Colon (tissue), 2 donors: Measurements from ENCODE around the gene TIMM50.
"Not testable (repeated sequence)": the region's sequence is repeated elsewhere in the genome, so short reads cannot be mapped to it uniquely, and the experiment has no call there.

Source experiments
- FAIRE-seq: peaks from 2 replicates; lab custom pipeline; 2012; peaks lifted over from hg19 to GRCh38; lab: Jason Lieb, UNC
- donor health status: control.
- donor health status: control.

TIMM50 gene

DNA sequence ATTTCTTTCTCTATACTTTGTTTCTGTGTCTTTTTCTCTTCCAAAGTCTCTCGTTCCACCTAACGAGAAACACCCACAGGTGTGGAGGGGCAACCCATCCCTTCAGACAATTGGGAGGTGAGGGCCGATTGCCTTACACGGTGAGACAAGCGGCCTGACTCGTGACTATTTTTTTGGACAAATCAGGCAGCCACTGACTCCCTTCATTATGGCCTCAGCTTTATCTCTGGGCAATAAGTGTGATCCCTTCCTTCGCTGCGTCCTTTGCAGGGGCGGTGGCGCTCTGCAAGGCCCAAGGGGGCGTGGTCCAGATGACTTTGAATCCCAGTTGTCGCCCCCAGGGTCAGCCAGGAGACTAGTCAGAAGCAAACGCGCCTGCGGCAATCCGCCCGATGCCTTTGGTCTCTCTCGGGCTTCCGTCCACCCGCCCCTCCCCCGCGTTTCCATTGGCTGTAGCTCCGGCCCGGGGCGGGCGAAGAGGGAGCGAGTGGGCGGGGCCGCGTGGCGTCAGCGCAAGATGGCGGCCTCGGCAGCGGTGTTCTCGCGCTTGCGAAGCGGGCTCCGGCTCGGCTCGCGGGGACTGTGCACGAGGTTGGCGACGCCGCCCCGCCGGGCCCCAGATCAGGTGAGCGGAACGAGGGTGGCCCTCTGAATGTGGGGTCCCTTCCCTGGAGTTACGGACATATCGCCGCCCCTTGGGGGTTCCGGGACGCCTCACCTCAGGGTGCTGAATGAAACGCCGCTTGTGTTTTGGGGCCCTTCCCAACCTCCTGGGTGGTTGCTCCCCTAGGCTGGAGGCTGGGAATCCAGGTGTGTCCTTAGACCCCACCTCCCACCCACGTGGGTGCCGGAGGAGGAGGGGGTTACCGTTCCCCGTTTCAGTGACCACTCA, at the start of gene TIMM50:
TSS of gene TIMM50 (plus strand) at position 502 of the 892 bp plus-strand sequence. CDS start at position 518, 16 bp downstream.
- no peak for FAIRE-seq

DNA sequence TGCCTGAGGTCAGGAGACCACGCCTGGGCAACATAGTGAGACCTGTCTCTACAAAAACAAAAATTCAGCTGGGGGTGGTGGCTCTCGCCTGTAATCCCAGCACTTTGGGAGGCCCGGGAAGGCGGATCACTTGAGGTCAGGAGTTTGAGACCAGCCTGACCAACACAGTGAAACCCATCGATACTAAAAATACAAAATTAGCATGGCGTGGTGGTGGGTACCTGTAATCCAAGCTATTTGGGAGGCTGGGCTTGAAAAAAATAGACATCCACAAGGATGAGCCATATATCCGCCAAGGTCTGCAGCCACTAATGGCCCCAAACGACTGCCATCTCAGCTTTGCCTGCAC, 48.0 kb upstream of the TIMM50 start:
- no peak for FAIRE-seq

- no peak for FAIRE-seq
These were observed 47.1 kb upstream of the TIMM50 start for GRCh38 chr19:39433480-39434079.

DNA sequence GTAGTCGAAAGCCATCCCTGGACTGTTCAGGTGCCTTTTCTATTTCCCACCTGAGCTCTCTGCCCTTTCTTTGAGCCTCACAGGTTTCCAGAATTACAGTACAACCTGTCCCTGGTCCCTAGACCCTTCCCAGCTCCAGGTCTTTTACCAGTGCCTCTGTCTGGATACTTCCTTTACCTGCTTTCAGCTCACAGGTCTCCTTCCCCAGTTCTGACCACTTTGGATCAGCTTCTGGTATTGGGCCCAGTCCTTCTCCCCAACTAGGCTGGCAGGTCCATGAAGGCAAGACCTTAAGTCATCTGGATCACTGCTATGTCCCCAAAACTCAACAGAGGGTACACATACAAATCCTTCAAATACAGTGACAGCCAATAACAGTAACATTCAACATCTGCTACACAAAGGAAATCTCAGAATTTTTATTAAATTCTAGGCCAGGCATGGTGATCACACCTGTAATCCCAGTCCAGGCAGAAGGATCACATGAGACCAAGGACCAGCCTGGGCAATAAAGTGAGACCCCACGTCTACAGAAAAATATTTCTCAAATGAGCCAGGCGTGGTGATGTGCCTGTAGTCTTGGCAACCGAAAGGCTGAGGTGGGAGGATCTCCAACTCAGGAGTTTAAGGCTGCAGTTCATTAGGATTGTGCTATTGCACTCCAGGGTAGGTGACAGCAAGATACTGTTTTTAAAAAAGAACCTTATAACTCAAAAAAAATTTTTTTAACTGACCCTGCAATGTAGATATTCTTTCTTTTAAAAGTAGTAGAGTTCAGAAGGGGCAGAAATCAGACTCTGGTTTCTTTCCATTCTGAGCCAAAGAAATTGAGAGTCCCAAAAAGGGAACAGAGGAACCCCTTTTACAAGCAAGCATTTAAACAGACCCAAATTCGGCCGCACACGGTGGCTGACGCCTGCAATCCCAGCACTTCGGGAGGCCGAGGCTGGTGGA, 46.2 kb upstream of the TIMM50 start:
- FAIRE-seq = no peak

DNA sequence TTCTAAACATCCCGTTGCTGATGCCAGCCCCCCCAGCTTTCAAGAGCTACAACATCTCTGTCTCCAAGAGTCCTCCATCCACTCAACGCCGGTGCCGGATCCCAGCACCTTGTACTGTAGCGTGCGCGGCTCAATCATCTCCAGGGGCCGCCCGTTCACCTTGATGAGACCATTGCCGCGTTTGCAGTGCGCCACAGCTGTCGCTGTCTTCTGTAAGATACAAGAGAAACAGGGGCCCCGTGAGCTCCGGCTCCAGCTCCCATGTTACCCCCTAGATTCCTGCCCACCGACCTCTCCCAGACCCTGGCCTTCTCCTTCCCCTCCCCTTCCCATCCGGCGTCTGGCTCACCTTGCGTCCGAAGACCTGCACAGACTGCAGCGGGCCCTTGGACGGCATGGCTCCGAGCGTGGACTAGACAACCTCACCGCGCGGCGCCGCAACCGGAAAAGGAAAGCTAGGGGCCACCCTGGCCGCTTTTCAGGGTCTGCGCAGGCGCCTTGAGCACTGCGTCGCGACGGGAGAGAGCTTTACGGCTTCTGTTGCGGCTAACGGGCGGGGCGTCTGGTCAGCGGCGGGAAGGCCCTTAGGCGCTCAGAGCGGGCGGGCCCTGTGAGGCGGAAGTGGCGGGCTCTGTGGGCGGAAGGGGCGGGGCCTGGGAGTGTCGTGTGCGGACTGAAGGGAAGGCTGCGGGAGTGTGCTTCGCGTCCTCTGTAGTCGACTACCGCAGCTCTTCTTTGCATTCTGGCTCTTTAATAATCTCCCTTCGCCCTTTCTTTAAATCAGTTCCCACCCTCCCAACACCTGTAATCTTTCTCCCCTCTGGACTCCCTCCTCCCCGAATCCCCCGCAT, 44.9 kb upstream of the TIMM50 start, which contains the start of gene RPS16:
TSS of gene RPS16 (minus strand) at position 451 of the 851 bp plus-strand sequence. CDS start at position 397, 54 bp downstream.
- FAIRE-seq = no peak

DNA sequence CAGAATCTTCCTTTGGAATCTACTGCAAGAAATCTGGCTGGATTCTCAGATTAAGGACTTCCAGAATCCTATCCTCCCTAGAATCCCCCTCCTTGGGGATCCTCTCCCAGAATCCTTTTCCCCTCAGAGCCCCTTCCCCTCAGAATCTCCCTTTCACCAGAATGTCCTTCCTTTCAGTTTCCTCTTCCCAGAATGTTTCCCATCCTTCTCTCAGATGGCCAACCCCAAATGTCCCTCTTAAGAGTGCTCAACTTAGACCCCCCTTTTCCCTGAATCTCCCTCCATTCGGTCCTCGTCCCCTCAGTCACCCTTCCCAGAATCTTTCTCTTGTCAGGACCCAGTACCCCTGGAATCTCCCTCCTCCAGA, 44.3 kb upstream of the TIMM50 start:
- FAIRE-seq = no peak

- FAIRE-seq = no peak
These were observed 42.2 kb upstream of the TIMM50 start for GRCh38 chr19:39438270-39438934.

DNA sequence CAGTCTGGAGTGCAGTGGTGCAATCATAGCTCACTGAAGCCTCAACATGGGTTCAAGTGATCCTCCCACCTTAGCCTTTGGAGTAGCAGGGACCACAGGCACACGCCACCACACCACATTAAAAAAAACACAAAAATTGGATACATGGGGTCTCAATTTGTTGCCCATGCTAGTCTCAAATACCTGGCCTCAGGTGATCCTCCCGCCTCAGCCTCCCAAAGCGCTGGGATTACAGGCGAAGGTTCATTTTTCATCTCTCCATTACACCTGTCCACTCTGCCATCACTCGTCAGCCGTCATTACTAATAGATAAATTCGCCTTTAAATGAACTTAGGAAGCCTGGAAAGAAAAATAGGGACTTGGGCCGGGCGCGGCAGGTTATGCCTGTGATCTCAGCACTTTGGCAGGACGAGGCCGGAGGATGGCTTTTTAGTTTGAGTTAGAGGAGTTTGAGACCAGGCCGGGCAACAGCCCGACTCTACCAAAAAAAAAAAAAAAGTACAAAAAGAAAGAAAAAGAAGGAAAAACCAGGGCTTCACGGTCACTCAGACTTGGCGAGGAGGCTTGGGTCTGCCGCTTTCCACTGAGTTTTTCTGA, 35.9 kb upstream of the TIMM50 start:
- no peak for FAIRE-seq

GRCh38 chr19:39445196-39446111, 35.2 kb upstream of the TIMM50 start, which contains the start of gene SUPT5H:
TSS of gene SUPT5H (plus strand) at chr19:39445582. CDS start at chr19:39445891, 309 bp downstream.
- no peak for FAIRE-seq

DNA sequence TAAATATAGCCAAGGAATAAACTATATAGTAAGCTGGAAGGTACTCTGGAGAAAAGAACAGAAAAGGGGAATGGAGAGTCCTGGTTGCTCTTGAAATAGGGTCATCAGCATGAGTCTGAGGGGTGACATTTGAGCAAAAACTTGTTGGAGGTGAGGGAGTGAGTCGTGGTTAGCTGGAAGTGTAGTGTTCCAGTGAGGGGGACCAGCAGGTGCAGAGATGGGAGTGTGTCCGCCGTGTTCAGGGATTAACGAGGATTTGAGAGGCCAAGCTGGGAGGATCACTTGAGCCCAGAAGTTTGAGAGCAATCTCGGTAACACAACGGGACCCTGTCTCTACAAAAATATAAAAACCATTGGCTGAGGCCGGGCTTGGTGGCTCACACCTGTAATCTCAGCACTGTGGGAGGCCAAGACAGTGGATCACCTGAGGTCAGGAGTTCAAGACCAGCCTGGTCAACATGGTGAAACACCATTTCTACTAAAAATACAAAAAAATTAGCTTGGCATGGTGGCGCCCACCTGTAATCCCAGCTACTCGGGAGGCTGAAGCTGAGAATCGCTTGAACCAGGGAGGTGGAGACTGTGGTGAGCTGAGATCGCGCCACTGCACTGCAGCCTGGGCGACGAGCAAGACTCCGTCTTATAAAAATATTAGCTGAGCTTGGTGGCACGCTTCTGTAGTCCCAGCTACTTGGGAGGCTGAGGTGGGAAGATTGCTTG, 34.1 kb upstream of the TIMM50 start:
- no peak for FAIRE-seq

DNA sequence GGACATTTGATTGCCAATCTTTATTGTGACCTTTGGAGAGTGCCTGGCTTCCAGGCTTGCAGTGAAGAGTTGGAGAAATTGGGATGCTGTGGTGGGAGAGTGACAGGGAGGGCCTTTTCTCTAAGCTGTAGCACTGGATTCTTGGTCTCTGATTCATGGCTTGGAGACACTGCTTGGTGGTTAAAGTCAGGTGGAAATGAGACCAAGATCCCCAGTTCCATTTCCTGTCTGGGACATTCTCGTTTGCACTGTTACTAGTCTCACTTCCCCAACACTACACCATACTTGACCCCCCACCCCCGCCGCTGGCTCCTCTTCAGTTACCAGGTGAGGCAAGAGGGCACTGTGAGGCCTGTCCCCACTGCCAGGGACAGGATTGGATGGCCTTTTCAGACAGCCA, 32.4 kb upstream of the TIMM50 start:
- no peak for FAIRE-seq

GRCh38 chr19:39449116-39449797, 31.4 kb upstream of the TIMM50 start:
- FAIRE-seq = no peak

GRCh38 chr19:39451257-39451656, 29.4 kb upstream of the TIMM50 start:
- not testable (repeated sequence) for FAIRE-seq

DNA sequence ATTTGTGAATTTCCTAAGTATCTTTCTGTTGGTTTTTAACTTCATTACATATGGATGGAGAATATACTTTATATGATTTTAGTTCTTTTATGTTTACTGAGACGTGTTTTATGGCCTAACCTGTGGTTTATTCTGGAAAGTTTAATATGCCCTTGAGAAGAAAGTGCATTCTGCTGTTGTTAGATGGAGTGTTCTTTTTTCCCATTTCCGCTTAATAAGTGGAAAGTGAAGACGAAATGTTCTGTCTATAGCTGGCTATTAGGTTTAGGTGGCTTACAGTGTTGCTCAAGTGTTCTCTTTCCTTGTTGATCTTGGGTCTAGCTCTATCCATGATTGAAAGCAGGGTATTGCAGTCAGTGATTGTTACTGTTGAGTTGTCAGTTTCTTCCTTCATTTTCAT, 17.2 kb upstream of the TIMM50 start:
- FAIRE-seq = no peak

GRCh38 chr19:39465956-39466747, 14.5 kb upstream of the TIMM50 start:
- FAIRE-seq = no peak

DNA sequence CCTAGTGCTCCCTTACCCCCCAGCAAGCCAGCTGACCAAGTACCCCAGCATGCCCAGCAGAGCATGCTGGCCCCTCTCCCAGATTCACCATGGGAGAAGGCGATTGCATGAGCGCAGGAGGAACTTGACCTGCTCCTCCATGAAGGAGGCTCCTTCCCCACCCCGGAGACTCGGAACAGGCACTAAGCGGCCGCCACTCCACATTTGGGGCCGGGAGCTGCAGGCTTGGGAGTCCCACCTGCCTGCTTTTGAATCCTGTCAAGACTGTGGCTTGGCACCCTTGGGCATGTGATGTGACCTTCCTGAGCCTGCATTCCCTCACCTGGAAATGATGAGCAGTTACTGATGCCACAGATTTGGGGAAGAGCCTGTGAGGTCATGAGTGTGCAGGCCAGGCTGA, 12.7 kb upstream of the TIMM50 start:
- no peak for FAIRE-seq

DNA sequence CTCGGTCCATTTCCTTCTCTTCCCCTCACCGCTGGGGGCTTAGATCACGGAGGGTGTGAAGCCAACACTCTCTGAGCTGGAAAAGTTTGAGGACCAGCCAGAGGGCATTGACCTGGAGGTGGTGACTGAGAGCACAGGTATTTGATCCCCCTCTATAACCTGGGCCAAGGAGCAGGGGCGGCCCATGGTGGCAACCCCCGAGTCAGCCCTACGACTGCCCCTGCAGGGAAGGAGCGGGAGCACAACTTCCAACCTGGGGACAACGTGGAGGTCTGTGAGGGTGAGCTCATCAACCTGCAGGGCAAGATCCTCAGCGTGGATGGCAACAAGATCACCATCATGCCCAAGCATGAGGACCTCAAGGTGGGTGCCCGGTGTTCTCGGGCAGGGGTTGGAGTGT, 11.6 kb upstream of the TIMM50 start:
- FAIRE-seq = no peak
